SU-DHL-6 (cell line): ENCODE measurements around the gene GOLGA7B.

ENCODE experiments used
- H2AFZ ChIP-seq: fragments of 200-600 bp; sonication (generic); 2 replicates; pipeline ENCODE4 v1.6.1; 2014; ENCODE audit warnings: low read depth, mild to moderate bottlenecking, moderate library complexity, mixed read lengths, antibody characterized with exemption, low read length; ENCODE audit not compliant: severe bottlenecking
- H3F3A ChIP-seq: fragments of 200-600 bp; shearing (Covaris generic); 2 replicates; pipeline ENCODE4 v1.6.0; 2016; ENCODE audit warnings: antibody characterized with exemption, mild to moderate bottlenecking; ENCODE audit not compliant: insufficient read depth
- H3K27ac ChIP-seq: fragments of 200-600 bp; sonication (generic); 2 replicates; pipeline ENCODE4 v1.5.1; 2016; ENCODE audit warnings: low read depth, mild to moderate bottlenecking, low read length, moderate library complexity, mixed read lengths
- H3K27me3 ChIP-seq: fragments of 200-600 bp; sonication (generic), shearing (Covaris generic); 2 replicates; pipeline ENCODE4 v1.6.0; 2014; ENCODE audit warnings: mild to moderate bottlenecking, low read length
- H3K36me3 ChIP-seq: fragments of 200-600 bp; sonication (generic); 2 replicates; pipeline ENCODE4 v1.6.1; 2014; ENCODE audit warnings: mild to moderate bottlenecking, low read length, mixed read lengths
- H3K4me2 ChIP-seq: fragments of 300-600, 200-600 bp; shearing (Covaris generic), sonication (generic); 2 replicates; pipeline ENCODE4 v1.6.0; 2014; ENCODE audit warnings: low read length, low read depth, mild to moderate bottlenecking; ENCODE audit not compliant: poor library complexity, severe bottlenecking
- H3K4me3 ChIP-seq: fragments of 200-600 bp; sonication (generic); 2 replicates; pipeline ENCODE4 v1.5.1; 2014; ENCODE audit warnings: antibody characterized with exemption, low read length, mild to moderate bottlenecking, mixed read lengths; ENCODE audit not compliant: insufficient read depth, poor library complexity, severe bottlenecking
- H3K79me2 ChIP-seq: fragments of 200-600 bp; sonication (generic); 2 replicates; pipeline ENCODE4 v1.6.1; 2014; ENCODE audit warnings: mild to moderate bottlenecking, low read length, moderate library complexity; ENCODE audit not compliant: insufficient read depth
- H3K9ac ChIP-seq: fragments of 200-600 bp; sonication (generic); 2 replicates; pipeline ENCODE4 v1.7.0; 2014; ENCODE audit warnings: mild to moderate bottlenecking, low read length
- H3K9me2 ChIP-seq: fragments of 200-600 bp; sonication (generic); replicated peaks from 2 replicates; pipeline ENCODE4 v1.6.1; 2014; ENCODE audit warnings: low read length; ENCODE audit not compliant: insufficient read depth
- H3K9me3 ChIP-seq: fragments of 200-600 bp; sonication (generic); 2 replicates; pipeline ENCODE4 v1.6.1; 2014; ENCODE audit warnings: low read length, mixed read lengths; ENCODE audit not compliant: insufficient read depth
- H4K20me1 ChIP-seq: fragments of 200-600 bp; sonication (generic); 2 replicates; pipeline ENCODE4 v1.6.1; 2014; ENCODE audit warnings: low read depth, mild to moderate bottlenecking, antibody characterized with exemption, low read length, moderate library complexity, mixed read lengths
- CTCF ChIP-seq: fragments of 200-600 bp; sonication (generic); IDR thresholded peaks from one replicate; pipeline ENCODE4 v1.5.1; 2017; ENCODE audit warnings: antibody characterized with exemption, mild to moderate bottlenecking, low read length, moderate library complexity; ENCODE audit not compliant: insufficient read depth, poor library complexity, severe bottlenecking
- EZH2phosphoT487 ChIP-seq: fragments of 200-600 bp; sonication (generic), shearing (Covaris generic); conservative IDR thresholded peaks from 2 replicates; pipeline ENCODE4 v1.6.1; 2018; ENCODE audit warnings: mild to moderate bottlenecking, antibody characterized with exemption, low read length, moderate library complexity, mixed read lengths

The GOLGA7B gene

GRCh38 chr10:97910661-97911060 lies 61.0 kb downstream of the GOLGA7B start:
- TF ChIP-seq EZH2phosphoT487 (no peak), CTCF (no peak)

GRCh38 chr10:97911217-97911616 lies 61.6 kb downstream of the GOLGA7B start:
- no peaks in the 10 kb centered on the region for H3K9me3 ChIP-seq
- H3K27ac ChIP-seq: no peak overlapping the region
- H3K4me3 ChIP-seq: no peak overlapping the region
- no peak overlapping the region for H2AFZ ChIP-seq
- H3K9ac ChIP-seq: no peak overlapping the region
- no peaks in the 10 kb centered on the region for H3F3A ChIP-seq
- H3K27me3 ChIP-seq: no peaks in the 10 kb centered on the region
- no peaks in the 10 kb centered on the region for H3K9me2 ChIP-seq
- H3K36me3 ChIP-seq: no peaks in the 10 kb centered on the region
- H4K20me1 ChIP-seq: no peaks in the 10 kb centered on the region
- TF ChIP-seq EZH2phosphoT487: no peak
- no peak for TF ChIP-seq CTCF
- H3K4me2 ChIP-seq: no peak overlapping the region
- H3K79me2 ChIP-seq: no peaks in the 10 kb centered on the region

More at GRCh38 chr10:97910661-97911060, 61.0 kb downstream of the GOLGA7B start:
- Histone ChIP-seq H3K9ac (no peak overlapping the region), H4K20me1 (no peaks in the 10 kb centered on the region), H3K4me3 (no peak overlapping the region), H3K9me2 (no peaks in the 10 kb centered on the region), H3K27me3 (no peaks in the 10 kb centered on the region), H2AFZ (no peak overlapping the region), H3F3A (no peaks in the 10 kb centered on the region), H3K27ac (no peak overlapping the region), H3K9me3 (no peaks in the 10 kb centered on the region), H3K4me2 (no peak overlapping the region), H3K79me2 (no peaks in the 10 kb centered on the region), H3K36me3 (no peaks in the 10 kb centered on the region)

- H3K4me3 ChIP-seq: no peak overlapping the region
- no peaks in the 10 kb centered on the region for H3K9me3 ChIP-seq
- no peak overlapping the region for H3K27ac ChIP-seq
- H3F3A ChIP-seq: no peaks in the 10 kb centered on the region
- TF ChIP-seq CTCF: no peak
- TF ChIP-seq EZH2phosphoT487: no peak
- H3K36me3 ChIP-seq: no peaks in the 10 kb centered on the region
- H3K4me2 ChIP-seq: no peak overlapping the region
- no peaks in the 10 kb centered on the region for H3K27me3 ChIP-seq
- H4K20me1 ChIP-seq: no peaks in the 10 kb centered on the region
- H3K9me2 ChIP-seq: no peaks in the 10 kb centered on the region
- H2AFZ ChIP-seq: no peak overlapping the region
- H3K79me2 ChIP-seq: no peaks in the 10 kb centered on the region
- H3K9ac ChIP-seq: no peak overlapping the region
Measured at GRCh38 chr10:97913193-97913592, 63.5 kb downstream of the GOLGA7B start.
